ENCODE results near the gene DRD3. TPM values are rescaled to one million over a fixed set of nuclear protein-coding genes. Genes with fewer than 3 reads are reported as not detected.

The DRD3 gene
- polyA plus RNA-seq, 4 donors, result not detected

- no peaks in the 10 kb centered on the region for H3K27me3 ChIP-seq (ENCODE audit: control insufficient read depth in 3 of 3, insufficient read depth in 3 of 3, low read length in 3 of 3)
- no peaks in the 10 kb centered on the region for H3K4me1 ChIP-seq (ENCODE audit: control insufficient read depth in 3 of 3, insufficient read depth in 2 of 3, low read depth in 1 of 3, low read length in 2 of 3)
- no peaks in the 10 kb centered on the region for H3K9me3 ChIP-seq (ENCODE audit: control insufficient read depth in 2 of 2, insufficient read depth in 1 of 2, low read depth in 1 of 2, low read length in 1 of 2)
- DNase-seq (no peak), FAIRE-seq (no peak)
- H3K4me3 ChIP-seq (ENCODE audit: low read depth in 1 of 3, low read length in 3 of 3), result no peak overlapping the region
- 70 to 82% (median 74%) methylated on average over 3 of the region's 3 CpGs for WGBS, 3 donors
- no peaks in the 10 kb centered on the region for H3K36me3 ChIP-seq (ENCODE audit: control insufficient read depth in 3 of 3, insufficient read depth in 2 of 3, low read depth in 1 of 3, low read length in 3 of 3)
- H3K27ac ChIP-seq (ENCODE audit: low read depth in 1 of 3, low read length in 2 of 3), result no peak overlapping the region
Observed at GRCh38 chr3:114206342-114206741, 27.5 kb upstream of the DRD3 start.

- H3K4me3 ChIP-seq (ENCODE audit: low read depth in 1 of 3, low read length in 3 of 3), result no peak overlapping the region
- no peaks in the 10 kb centered on the region for H3K4me1 ChIP-seq (ENCODE audit: control insufficient read depth in 3 of 3, insufficient read depth in 2 of 3, low read depth in 1 of 3, low read length in 2 of 3)
- FAIRE-seq, result no peak
- no peaks in the 10 kb centered on the region for H3K9me3 ChIP-seq (ENCODE audit: control insufficient read depth in 2 of 2, insufficient read depth in 1 of 2, low read depth in 1 of 2, low read length in 1 of 2)
- H3K36me3 ChIP-seq (ENCODE audit: control insufficient read depth in 3 of 3, insufficient read depth in 2 of 3, low read depth in 1 of 3, low read length in 3 of 3), result no peaks in the 10 kb centered on the region
- no peaks in the 10 kb centered on the region for H3K27me3 ChIP-seq (ENCODE audit: control insufficient read depth in 3 of 3, insufficient read depth in 3 of 3, low read length in 3 of 3)
- no peak for DNase-seq
- no peak overlapping the region for H3K27ac ChIP-seq (ENCODE audit: low read depth in 1 of 3, low read length in 2 of 3)
- WGBS, 3 donors, result 72 to 79% (median 74%) methylated on average over 2 of the region's 2 CpGs
Observed at GRCh38 chr3:114205541-114205940, 26.7 kb upstream of the DRD3 start.

GRCh38 chr3:114194750-114195149, 15.9 kb upstream of the DRD3 start:
- Histone ChIP-seq H3K9me3 (ENCODE audit: control insufficient read depth in 2 of 2, insufficient read depth in 1 of 2, low read depth in 1 of 2, low read length in 1 of 2) (no peaks in the 10 kb centered on the region), H3K27me3 (ENCODE audit: control insufficient read depth in 3 of 3, insufficient read depth in 3 of 3, low read length in 3 of 3) (no peaks in the 10 kb centered on the region), H3K36me3 (ENCODE audit: control insufficient read depth in 3 of 3, insufficient read depth in 2 of 3, low read depth in 1 of 3, low read length in 3 of 3) (no peaks in the 10 kb centered on the region), H3K4me1 (ENCODE audit: control insufficient read depth in 3 of 3, insufficient read depth in 2 of 3, low read depth in 1 of 3, low read length in 2 of 3) (no peaks in the 10 kb centered on the region), H3K27ac (ENCODE audit: low read depth in 1 of 3, low read length in 2 of 3) (no peak overlapping the region), H3K4me3 (ENCODE audit: low read depth in 1 of 3, low read length in 3 of 3) (no peak overlapping the region)
- FAIRE-seq, result no peak
- 77 to 79% (median 77%) methylated on average over 1 of the region's 1 CpG for WGBS, 3 donors
- no peak for DNase-seq

- Histone ChIP-seq H3K4me1 (ENCODE audit: control insufficient read depth in 3 of 3, insufficient read depth in 2 of 3, low read depth in 1 of 3, low read length in 2 of 3) (no peaks in the 10 kb centered on the region), H3K36me3 (ENCODE audit: control insufficient read depth in 3 of 3, insufficient read depth in 2 of 3, low read depth in 1 of 3, low read length in 3 of 3) (no peaks in the 10 kb centered on the region), H3K27ac (ENCODE audit: low read depth in 1 of 3, low read length in 2 of 3) (no peak overlapping the region), H3K27me3 (ENCODE audit: control insufficient read depth in 3 of 3, insufficient read depth in 3 of 3, low read length in 3 of 3) (no peaks in the 10 kb centered on the region), H3K4me3 (ENCODE audit: low read depth in 1 of 3, low read length in 3 of 3) (no peak overlapping the region), H3K9me3 (ENCODE audit: control insufficient read depth in 2 of 2, insufficient read depth in 1 of 2, low read depth in 1 of 2, low read length in 1 of 2) (no peaks in the 10 kb centered on the region)
- no peak for DNase-seq
- no peak for FAIRE-seq
Observed at GRCh38 chr3:114192136-114192535, 13.3 kb upstream of the DRD3 start.

GRCh38 chr3:114186501-114186900, 7.6 kb upstream of the DRD3 start:
- FAIRE-seq (no peak), DNase-seq (no peak)
- Histone ChIP-seq H3K4me1 (ENCODE audit: control insufficient read depth in 3 of 3, insufficient read depth in 2 of 3, low read depth in 1 of 3, low read length in 2 of 3) (no peaks in the 10 kb centered on the region), H3K27ac (ENCODE audit: low read depth in 1 of 3, low read length in 2 of 3) (no peak overlapping the region), H3K9me3 (ENCODE audit: control insufficient read depth in 2 of 2, insufficient read depth in 1 of 2, low read depth in 1 of 2, low read length in 1 of 2) (peaks cover 0 to 3% of the 10 kb centered on the region in 2 donors), H3K27me3 (ENCODE audit: control insufficient read depth in 3 of 3, insufficient read depth in 3 of 3, low read length in 3 of 3) (no peaks in the 10 kb centered on the region), H3K4me3 (ENCODE audit: low read depth in 1 of 3, low read length in 3 of 3) (no peak overlapping the region), H3K36me3 (ENCODE audit: control insufficient read depth in 3 of 3, insufficient read depth in 2 of 3, low read depth in 1 of 3, low read length in 3 of 3) (no peaks in the 10 kb centered on the region)

- Histone ChIP-seq H3K4me1 (ENCODE audit: control insufficient read depth in 3 of 3, insufficient read depth in 2 of 3, low read depth in 1 of 3, low read length in 2 of 3) (no peaks in the 10 kb centered on the region), H3K27ac (ENCODE audit: low read depth in 1 of 3, low read length in 2 of 3) (no peak overlapping the region), H3K4me3 (ENCODE audit: low read depth in 1 of 3, low read length in 3 of 3) (no peak overlapping the region), H3K27me3 (ENCODE audit: control insufficient read depth in 3 of 3, insufficient read depth in 3 of 3, low read length in 3 of 3) (peaks cover 0 to 3% (median 0%) of the 10 kb centered on the region in 3 donors), H3K9me3 (ENCODE audit: control insufficient read depth in 2 of 2, insufficient read depth in 1 of 2, low read depth in 1 of 2, low read length in 1 of 2) (peaks cover 0 to 1% of the 10 kb centered on the region in 2 donors), H3K36me3 (ENCODE audit: control insufficient read depth in 3 of 3, insufficient read depth in 2 of 3, low read depth in 1 of 3, low read length in 3 of 3) (no peaks in the 10 kb centered on the region)
- FAIRE-seq (no peak), DNase-seq (peak; percentile 2 to 3)
- 26 to 38% (median 35%) methylated on average over 2 of the region's 2 CpGs for WGBS, 3 donors
Observed at GRCh38 chr3:114179575-114179974, 723 bp upstream of the DRD3 start.

- no peak overlapping the region for H3K4me3 ChIP-seq (ENCODE audit: low read depth in 1 of 3, low read length in 3 of 3)
- no peak overlapping the region for H3K27ac ChIP-seq (ENCODE audit: low read depth in 1 of 3, low read length in 2 of 3)
- H3K36me3 ChIP-seq (ENCODE audit: control insufficient read depth in 3 of 3, insufficient read depth in 2 of 3, low read depth in 1 of 3, low read length in 3 of 3), result no peaks in the 10 kb centered on the region
- no peaks in the 10 kb centered on the region for H3K9me3 ChIP-seq (ENCODE audit: control insufficient read depth in 2 of 2, insufficient read depth in 1 of 2, low read depth in 1 of 2, low read length in 1 of 2)
- peaks cover 0 to 3% (median 0%) of the 10 kb centered on the region in 3 donors for H3K27me3 ChIP-seq (ENCODE audit: control insufficient read depth in 3 of 3, insufficient read depth in 3 of 3, low read length in 3 of 3)
- no peak for FAIRE-seq
- no peak for DNase-seq
- no peaks in the 10 kb centered on the region for H3K4me1 ChIP-seq (ENCODE audit: control insufficient read depth in 3 of 3, insufficient read depth in 2 of 3, low read depth in 1 of 3, low read length in 2 of 3)
Observed at GRCh38 chr3:114176890-114177289, 2.0 kb downstream of the DRD3 start.

GRCh38 chr3:114176487-114176886, 2.4 kb downstream of the DRD3 start:
- no peak overlapping the region for H3K27ac ChIP-seq (ENCODE audit: low read depth in 1 of 3, low read length in 2 of 3)
- DNase-seq (no peak), FAIRE-seq (no peak)
- WGBS, 3 donors, result 75 to 79% (median 79%) methylated on average over 6 of the region's 6 CpGs
- H3K27me3 ChIP-seq (ENCODE audit: control insufficient read depth in 3 of 3, insufficient read depth in 3 of 3, low read length in 3 of 3), result peaks cover 0 to 3% (median 0%) of the 10 kb centered on the region in 3 donors
- no peak overlapping the region for H3K4me3 ChIP-seq (ENCODE audit: low read depth in 1 of 3, low read length in 3 of 3)
- no peaks in the 10 kb centered on the region for H3K4me1 ChIP-seq (ENCODE audit: control insufficient read depth in 3 of 3, insufficient read depth in 2 of 3, low read depth in 1 of 3, low read length in 2 of 3)
- no peaks in the 10 kb centered on the region for H3K36me3 ChIP-seq (ENCODE audit: control insufficient read depth in 3 of 3, insufficient read depth in 2 of 3, low read depth in 1 of 3, low read length in 3 of 3)
- H3K9me3 ChIP-seq (ENCODE audit: control insufficient read depth in 2 of 2, insufficient read depth in 1 of 2, low read depth in 1 of 2, low read length in 1 of 2), result no peaks in the 10 kb centered on the region

GRCh38 chr3:114175204-114175987, 3.5 kb downstream of the DRD3 start:
- FAIRE-seq (no peak), DNase-seq (no peak)
- Histone ChIP-seq H3K9me3 (ENCODE audit: control insufficient read depth in 2 of 2, insufficient read depth in 1 of 2, low read depth in 1 of 2, low read length in 1 of 2) (no peaks in the 10 kb centered on the region), H3K27ac (ENCODE audit: low read depth in 1 of 3, low read length in 2 of 3) (no peak overlapping the region), H3K27me3 (ENCODE audit: control insufficient read depth in 3 of 3, insufficient read depth in 3 of 3, low read length in 3 of 3) (peaks cover 0 to 3% (median 0%) of the 10 kb centered on the region in 3 donors), H3K4me1 (ENCODE audit: control insufficient read depth in 3 of 3, insufficient read depth in 2 of 3, low read depth in 1 of 3, low read length in 2 of 3) (no peaks in the 10 kb centered on the region), H3K36me3 (ENCODE audit: control insufficient read depth in 3 of 3, insufficient read depth in 2 of 3, low read depth in 1 of 3, low read length in 3 of 3) (no peaks in the 10 kb centered on the region), H3K4me3 (ENCODE audit: low read depth in 1 of 3, low read length in 3 of 3) (no peak overlapping the region)
- 61 to 65% (median 64%) methylated on average over 3 of the region's 3 CpGs for WGBS, 3 donors

Data from small intestine (tissue), 7 donors.